Neural progenitor cell (in vitro differentiated cells): Measurements from ENCODE around the gene SPHKAP.

ENCODE experiments used
- EZH2 ChIP-seq: fragments of 200-600 bp; sonication (generic); IDR thresholded peaks from 2 replicates; pipeline ENCODE4 v1.6.1; 2017; ENCODE audit warnings: antibody characterized with exemption, mild to moderate bottlenecking, moderate library complexity
- TF ChIP-seq, protein P1 (sequence below): fragments of 200-600 bp; sonication (generic); IDR thresholded peaks from 2 replicates; pipeline ENCODE4 v1.5.1; 2017; ENCODE audit warnings: antibody characterized with exemption, mild to moderate bottlenecking

DNA sequence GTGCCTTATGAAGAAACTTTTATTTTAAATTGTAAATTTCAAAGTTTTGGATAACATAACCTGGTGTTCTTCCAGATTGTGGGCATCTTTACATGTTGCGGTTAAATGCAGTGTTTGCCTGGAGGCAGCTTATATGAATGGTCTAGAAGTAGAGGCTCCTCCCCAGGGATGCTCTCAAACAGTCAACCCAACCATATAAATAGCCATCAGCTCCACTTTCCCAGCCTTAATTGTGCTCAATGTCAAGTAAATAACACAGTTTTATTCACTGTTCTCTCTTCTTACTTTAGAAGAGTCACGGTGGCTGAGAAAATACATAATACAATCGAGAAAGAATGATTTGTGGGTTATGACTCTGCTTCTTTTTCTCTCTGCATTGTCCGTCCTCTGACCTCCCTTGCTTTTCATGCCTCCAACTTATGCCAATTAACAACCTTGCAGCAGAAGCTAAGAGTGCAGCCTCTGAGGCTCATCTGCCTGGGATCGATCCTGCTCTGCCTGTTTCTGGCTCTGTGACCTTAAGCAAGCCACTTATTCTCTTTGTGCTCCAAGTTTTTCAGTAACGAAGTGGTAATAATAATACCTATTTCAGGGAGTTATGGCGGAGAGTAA, 209.8 kb downstream of the SPHKAP start:
- TF ChIP-seq, protein P1, sequence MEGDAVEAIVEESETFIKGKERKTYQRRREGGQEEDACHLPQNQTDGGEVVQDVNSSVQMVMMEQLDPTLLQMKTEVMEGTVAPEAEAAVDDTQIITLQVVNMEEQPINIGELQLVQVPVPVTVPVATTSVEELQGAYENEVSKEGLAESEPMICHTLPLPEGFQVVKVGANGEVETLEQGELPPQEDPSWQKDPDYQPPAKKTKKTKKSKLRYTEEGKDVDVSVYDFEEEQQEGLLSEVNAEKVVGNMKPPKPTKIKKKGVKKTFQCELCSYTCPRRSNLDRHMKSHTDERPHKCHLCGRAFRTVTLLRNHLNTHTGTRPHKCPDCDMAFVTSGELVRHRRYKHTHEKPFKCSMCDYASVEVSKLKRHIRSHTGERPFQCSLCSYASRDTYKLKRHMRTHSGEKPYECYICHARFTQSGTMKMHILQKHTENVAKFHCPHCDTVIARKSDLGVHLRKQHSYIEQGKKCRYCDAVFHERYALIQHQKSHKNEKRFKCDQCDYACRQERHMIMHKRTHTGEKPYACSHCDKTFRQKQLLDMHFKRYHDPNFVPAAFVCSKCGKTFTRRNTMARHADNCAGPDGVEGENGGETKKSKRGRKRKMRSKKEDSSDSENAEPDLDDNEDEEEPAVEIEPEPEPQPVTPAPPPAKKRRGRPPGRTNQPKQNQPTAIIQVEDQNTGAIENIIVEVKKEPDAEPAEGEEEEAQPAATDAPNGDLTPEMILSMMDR: no peak
- no peak for TF ChIP-seq EZH2
